WI38 (cell line): ENCODE results near the gene MKNK2.

Source experiments
- H3K4me3 ChIP-seq: 2 replicates; pipeline ENCODE4 v1.5.1; 2011; ENCODE audit warnings: low read depth, mild to moderate bottlenecking, control low read depth, low read length
- CTCF ChIP-seq: IDR thresholded peaks from 2 replicates; pipeline ENCODE4 v1.5.1; 2012; ENCODE audit warnings: low read depth, mild to moderate bottlenecking, control low read depth, low read length

MKNK2 gene

GRCh38 chr19:2012941-2013682, 37.9 kb downstream of the MKNK2 start:
- H3K4me3 ChIP-seq = no peak overlapping the region
- no peak for TF ChIP-seq CTCF

GRCh38 chr19:2011169-2011568, 39.9 kb downstream of the MKNK2 start:
- H3K4me3 ChIP-seq = no peak overlapping the region
- no peak for TF ChIP-seq CTCF

GRCh38 chr19:2010135-2010668, 40.8 kb downstream of the MKNK2 start:
- H3K4me3 ChIP-seq = no peak overlapping the region

GRCh38 chr19:2003874-2004273, 47.2 kb downstream of the MKNK2 start:
- no peak overlapping the region for H3K4me3 ChIP-seq
- TF ChIP-seq CTCF = no peak

More at GRCh38 chr19:2010135-2010668, 40.8 kb downstream of the MKNK2 start:
- no peak for TF ChIP-seq CTCF

GRCh38 chr19:1999856-2000515, 51.1 kb downstream of the MKNK2 start:
- no peak overlapping the region for H3K4me3 ChIP-seq
- no peak for TF ChIP-seq CTCF

GRCh38 chr19:1998712-1999708, 52.0 kb downstream of the MKNK2 start:
- TF ChIP-seq CTCF = no peak
- no peak overlapping the region for H3K4me3 ChIP-seq
